ENCODE results near the gene TCTA.
A peak's percentile ranks its signal among the peaks of the same experiment; 100 is the strongest.
"Not testable (repeated sequence)": the region's sequence is repeated elsewhere in the genome, so short reads cannot be mapped to it uniquely, and the experiment has no call there.

The TCTA gene

GRCh38 chr3:49411968-49412631 is at the start of gene TCTA, which contains the start of gene RHOA:
TSS of gene TCTA (plus strand) at chr3:49412423. CDS start at chr3:49412427, 4 bp downstream.
TSS of gene RHOA (minus strand) at chr3:49411976. CDS start at chr3:49375589, 36,387 bp downstream.
- DNase-seq, result peak; percentile 98

- no peak for DNase-seq
Observed at GRCh38 chr3:49362561-49362960, 49.7 kb upstream of the TCTA start.

GRCh38 chr3:49370585-49371290 is 41.5 kb upstream of the TCTA start:
- DNase-seq, result no peak

- DNase-seq, result no peak
Observed at GRCh38 chr3:49371946-49372345, 40.3 kb upstream of the TCTA start.

- no peak for DNase-seq
Observed at GRCh38 chr3:49377483-49377882, 34.7 kb upstream of the TCTA start.

- DNase-seq, result no peak
Observed at GRCh38 chr3:49378249-49378895, 33.9 kb upstream of the TCTA start.

- DNase-seq, result no peak
Observed at GRCh38 chr3:49383387-49383786, 28.8 kb upstream of the TCTA start.

GRCh38 chr3:49385617-49386016 is 26.6 kb upstream of the TCTA start:
- DNase-seq, result no peak

- no peak for DNase-seq
Observed at GRCh38 chr3:49386056-49386756, 26.0 kb upstream of the TCTA start.

GRCh38 chr3:49387721-49388120 is 24.5 kb upstream of the TCTA start:
- DNase-seq, result no peak

GRCh38 chr3:49388289-49388820 is 23.9 kb upstream of the TCTA start:
- no peak for DNase-seq

GRCh38 chr3:49389297-49389696 is 22.9 kb upstream of the TCTA start:
- DNase-seq, result no peak

GRCh38 chr3:49391310-49391709 is 20.9 kb upstream of the TCTA start:
- DNase-seq, result not testable (repeated sequence)

- DNase-seq, result no peak
Observed at GRCh38 chr3:49397470-49397869, 14.8 kb upstream of the TCTA start.

- no peak for DNase-seq
Observed at GRCh38 chr3:49399461-49399860, 12.8 kb upstream of the TCTA start.

GRCh38 chr3:49401766-49402165 is 10.5 kb upstream of the TCTA start:
- DNase-seq, result peak; percentile 36

GRCh38 chr3:49403891-49404290 is 8.3 kb upstream of the TCTA start:
- no peak for DNase-seq

GRCh38 chr3:49405570-49405969 is 6.7 kb upstream of the TCTA start:
- DNase-seq, result not testable (repeated sequence)

GRCh38 chr3:49406571-49407565 is 5.4 kb upstream of the TCTA start:
- no peak for DNase-seq

GRCh38 chr3:49410066-49410845 is 2.0 kb upstream of the TCTA start:
- no peak for DNase-seq
